Prostate gland (tissue), 2 donors: ENCODE data around the gene NRF1.

ENCODE experiments used
- CTCF ChIP-seq, 4 experiments: fragments of 200-600 bp in 2 of 4; fragments of 450-650 bp in 2 of 4; sonication (generic) in 2 of 4; IDR thresholded peaks; 1 replicate in 3 of 4; 2 replicates in 1 of 4; pipeline ENCODE4 v1.5.1; 2016 to 2019; ENCODE audit warnings: antibody characterized with exemption in 4 of 4, mild to moderate bottlenecking in 2 of 4, moderate library complexity in 2 of 4
- POLR2AphosphoS5 ChIP-seq: sonication (generic); formaldehyde crosslinking; IDR thresholded peaks from one replicate; pipeline ENCODE4 v1.6.1; 2017; ENCODE audit warnings: antibody characterized with exemption

- TF ChIP-seq POLR2AphosphoS5 = no peak
- no peak for TF ChIP-seq CTCF (IDR thresholded peaks at IDR 0.05)
These were observed 118.6 kb downstream of the NRF1 start for GRCh38 chr7:129730159-129730558.
